GM23248 (cell line): Measurements from ENCODE around the gene UMAD1.

ENCODE experiments used
- EZH2 ChIP-seq: fragments of 200-600 bp; sonication (generic); IDR thresholded peaks from 2 replicates; pipeline ENCODE4 v1.6.1; 2018; ENCODE audit warnings: antibody characterized with exemption, mild to moderate bottlenecking; ENCODE audit not compliant: insufficient read depth, poor library complexity, severe bottlenecking
- EZH2phosphoT487 ChIP-seq: fragments of 200-600 bp; sonication (generic); IDR thresholded peaks from 2 replicates; pipeline ENCODE4 v1.6.1; 2018; ENCODE audit warnings: antibody characterized with exemption, moderate library complexity, mild to moderate bottlenecking, low read depth; ENCODE audit not compliant: insufficient read depth

- TF ChIP-seq EZH2phosphoT487 (no peak), EZH2 (no peak)
These were observed 151.5 kb downstream of the UMAD1 start for GRCh38 chr7:7792056-7792455.
